SK-N-SH treated with all-trans-retinoic acid at 6 μM for 48 hours (cell line): ENCODE data around the gene DUS4L.

Experiments used
- ATAC-seq: fragments of 200-7000 bp; cut with Tn5 transposase; 3 replicates; pipeline ENCODE4 v1.9.1; 2020; ENCODE audit warnings: mild to moderate bottlenecking, moderate library complexity
- ARNTL ChIP-seq: fragments of 450-650 bp; formaldehyde crosslinking; IDR thresholded peaks from 2 replicates; pipeline ENCODE4 v1.5.0; 2020; ENCODE audit warnings: low read depth, mild to moderate bottlenecking, moderate library complexity, borderline replicate concordance
- BACH2 ChIP-seq: fragments of 250-450 bp; sonication (Bioruptor Pico); IDR thresholded peaks from 2 replicates; pipeline ENCODE4 v1.9.0; 2021; ENCODE audit warnings: mild to moderate bottlenecking, borderline replicate concordance
- CSDC2 ChIP-seq: fragments of 250-450 bp; sonication (Bioruptor Pico); IDR thresholded peaks from 2 replicates; pipeline ENCODE4 v1.5.0; 2020; ENCODE audit warnings: mild to moderate bottlenecking, moderate library complexity
- CSRNP3 ChIP-seq: fragments of 250-450 bp; sonication (Bioruptor Pico); IDR thresholded peaks from 2 replicates; pipeline ENCODE4 v1.5.1; 2021; ENCODE audit warnings: mild to moderate bottlenecking, moderate library complexity
- ESRRG ChIP-seq: fragments of 250-450 bp; sonication (Bioruptor Pico); IDR thresholded peaks from 2 replicates; pipeline ENCODE4 v1.6.1; 2021; ENCODE audit warnings: mild to moderate bottlenecking
- GLIS3 ChIP-seq: fragments of 250-450 bp; sonication (Bioruptor Pico); IDR thresholded peaks from 2 replicates; pipeline ENCODE4 v1.5.0; 2020; ENCODE audit warnings: mild to moderate bottlenecking, moderate library complexity
- OSR1 ChIP-seq: fragments of 250-450 bp; sonication (Bioruptor Pico); IDR thresholded peaks from 2 replicates; pipeline ENCODE4 v1.8.0; 2022; ENCODE audit warnings: moderate library complexity, mild to moderate bottlenecking, inconsistent platforms
- PATZ1 ChIP-seq: fragments of 250-450 bp; sonication (Bioruptor Pico); IDR thresholded peaks from 2 replicates; pipeline ENCODE4 v1.8.0; 2020; ENCODE audit warnings: mild to moderate bottlenecking, moderate library complexity, borderline replicate concordance
- POU6F1 ChIP-seq: fragments of 250-450 bp; sonication (Bioruptor Pico); IDR thresholded peaks from 2 replicates; pipeline ENCODE4 v1.8.0; 2021; ENCODE audit warnings: low read depth, mild to moderate bottlenecking, moderate library complexity, borderline replicate concordance
- PPARA ChIP-seq: fragments of 250-450 bp; sonication (Bioruptor Pico); IDR thresholded peaks from 2 replicates; pipeline ENCODE4 v1.5.0; 2020; ENCODE audit warnings: mild to moderate bottlenecking, borderline replicate concordance
- RARB ChIP-seq: fragments of 250-450 bp; sonication (Bioruptor Pico); IDR thresholded peaks from 2 replicates; pipeline ENCODE4 v1.8.0; 2021; ENCODE audit warnings: mild to moderate bottlenecking, moderate library complexity
- SNAI2 ChIP-seq: fragments of 250-450 bp; sonication (Bioruptor Pico); IDR thresholded peaks from 2 replicates; pipeline ENCODE4 v1.5.0; 2020; ENCODE audit warnings: mild to moderate bottlenecking, moderate library complexity
- TCF4 ChIP-seq: fragments of 250-450 bp; sonication (Bioruptor Pico); IDR thresholded peaks from 2 replicates; pipeline ENCODE4 v1.8.0; 2021; ENCODE audit warnings: mild to moderate bottlenecking, moderate library complexity, borderline replicate concordance
- TOX ChIP-seq: fragments of 250-450 bp; sonication (Bioruptor Pico); IDR thresholded peaks from 2 replicates; pipeline ENCODE4 v1.8.0; 2021; ENCODE audit warnings: mild to moderate bottlenecking, moderate library complexity, borderline replicate concordance
- TSHZ2 ChIP-seq: fragments of 250-450 bp; sonication (Bioruptor Pico); IDR thresholded peaks from 2 replicates; pipeline ENCODE4 v1.5.0; 2020; ENCODE audit warnings: mild to moderate bottlenecking, moderate library complexity
- ZC3H10 ChIP-seq: fragments of 250-450 bp; sonication (Bioruptor Pico); IDR thresholded peaks from 2 replicates; pipeline ENCODE4 v1.5.1; 2021; ENCODE audit warnings: mild to moderate bottlenecking, moderate library complexity
- ZFP3 ChIP-seq: fragments of 250-450 bp; sonication (Bioruptor Pico); IDR thresholded peaks from 2 replicates; pipeline ENCODE4 v1.5.0; 2020; ENCODE audit warnings: mild to moderate bottlenecking, moderate library complexity
- ZFP30 ChIP-seq: fragments of 450-650 bp; formaldehyde crosslinking; IDR thresholded peaks from 2 replicates; pipeline ENCODE4 v1.5.0; 2022; ENCODE audit warnings: mild to moderate bottlenecking, moderate library complexity
- ZNF565 ChIP-seq: fragments of 450-650 bp; formaldehyde crosslinking; conservative IDR thresholded peaks from 2 replicates; pipeline ENCODE4 v1.5.0; 2020; ENCODE audit warnings: low read depth, mild to moderate bottlenecking, moderate library complexity
- ZNF70 ChIP-seq: fragments of 450-650 bp; formaldehyde crosslinking; IDR thresholded peaks from 2 replicates; pipeline ENCODE4 v1.5.0; 2020; ENCODE audit warnings: mild to moderate bottlenecking, moderate library complexity
- ZNF8 ChIP-seq: fragments of 450-650 bp; formaldehyde crosslinking; IDR thresholded peaks from 2 replicates; pipeline ENCODE4 v1.5.0; 2020; ENCODE audit warnings: mild to moderate bottlenecking, moderate library complexity

Gene DUS4L

GRCh38 chr7:107573537-107573936 lies 9.8 kb downstream of the DUS4L start:
- TF ChIP-seq CSDC2 (CRISPR knock-in tag) (no peak), PATZ1 (no peak), ZFP30 (no peak), ZNF8 (CRISPR knock-in tag) (no peak), RARB (no peak), ZNF70 (no peak), ESRRG (CRISPR knock-in tag) (no peak), ZFP3 (CRISPR knock-in tag) (no peak), ZC3H10 (CRISPR knock-in tag) (no peak)
- ATAC-seq = no peak

- peak; percentile 68 for ATAC-seq
- TF ChIP-seq TCF4 (CRISPR knock-in tag) (peak; percentile 15; the same call in 1 of the 2 replicates), BACH2 (CRISPR knock-in tag) (no peak)
Observed at GRCh38 chr7:107579554-107579884, 15.7 kb downstream of the DUS4L start.

GRCh38 chr7:107579885-107580715 lies 16.3 kb downstream of the DUS4L start, which contains the start of gene BCAP29:
BCAP29 (plus strand) TSS chr7:107580246; CDS start chr7:107580773, 527 bp downstream.
- ATAC-seq = peak; percentile 91
- TF ChIP-seq ZC3H10 (CRISPR knock-in tag) = peak; percentile 44; the same call in 1 of the 2 replicates
- TF ChIP-seq SNAI2 (CRISPR knock-in tag) = no peak
- TF ChIP-seq TSHZ2 = no peak
- 0 out of 2 replicates have a peak, but pooled peaks have one; percentile 65 for TF ChIP-seq CSDC2 (CRISPR knock-in tag)
- no peak for TF ChIP-seq PPARA (CRISPR knock-in tag)
- TF ChIP-seq POU6F1 = no peak
- TF ChIP-seq ZNF565 = no peak
- no peak for TF ChIP-seq TOX
- TF ChIP-seq TCF4 (CRISPR knock-in tag) = no peak
- peak; percentile 69 for TF ChIP-seq ZNF70
- 0 out of 2 replicates have a peak, but pooled peaks have one; percentile 82 for TF ChIP-seq GLIS3 (CRISPR knock-in tag)
- TF ChIP-seq PATZ1 = no peak

GRCh38 chr7:107580716-107581383 lies 17.1 kb downstream of the DUS4L start:
- TF ChIP-seq ZNF565 = no peak
- TF ChIP-seq TOX = no peak
- TF ChIP-seq ZFP30 = no peak
- TF ChIP-seq OSR1 = no peak
- no peak for TF ChIP-seq CSRNP3
- no peak for TF ChIP-seq PPARA (CRISPR knock-in tag)
- no peak for TF ChIP-seq TCF4 (CRISPR knock-in tag)
- TF ChIP-seq ARNTL (CRISPR knock-in tag) = no peak
- TF ChIP-seq PATZ1 = no peak
- TF ChIP-seq ZFP3 (CRISPR knock-in tag) = no peak
- TF ChIP-seq ESRRG (CRISPR knock-in tag) = no peak
- no peak for TF ChIP-seq ZNF70
- TF ChIP-seq, all 23 proteins: peak for 0
- no peak for ATAC-seq
